MM.1S (cell line): Measurements from ENCODE around the gene MGA.

Experiments
- CTCF ChIP-seq: fragments of 300-600 bp; sonication (generic); IDR thresholded peaks from 2 replicates; pipeline ENCODE4 v1.5.1; 2016; ENCODE audit warnings: antibody characterized with exemption, low read length, mixed read lengths
- EZH2 ChIP-seq: fragments of 300-600 bp; sonication (generic); optimal IDR thresholded peaks from 2 replicates; pipeline ENCODE3; 2017; ENCODE audit warnings: low read depth, mild to moderate bottlenecking, antibody characterized with exemption, low read length, mixed read lengths

DNA sequence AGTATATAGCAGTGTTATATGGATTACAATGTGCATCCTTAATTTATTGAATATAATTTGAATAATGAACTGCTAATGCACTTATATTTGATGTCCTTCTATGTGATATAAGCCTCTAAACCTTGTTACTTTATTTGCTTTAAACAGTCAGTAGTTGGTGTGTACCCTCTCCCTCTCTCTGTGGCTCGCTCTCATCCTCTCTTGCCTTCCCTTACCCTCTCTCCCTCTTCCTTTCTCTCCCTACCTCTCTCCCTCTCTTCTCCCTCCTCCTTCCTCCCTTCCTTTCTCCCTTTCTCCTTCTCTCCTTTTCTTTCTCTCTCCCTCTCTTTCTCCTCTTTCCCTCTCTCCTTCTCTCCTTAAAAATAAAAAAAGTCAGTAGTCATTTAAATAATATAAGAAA, 28.9 kb downstream of the MGA start:
- TF ChIP-seq CTCF = no peak
- TF ChIP-seq EZH2 = no peak
